Large intestine (tissue), 3 donors: ENCODE results near the gene CTTNBP2. TPM values are rescaled to one million over a fixed set of nuclear protein-coding genes. Genes with fewer than 3 reads are reported as not detected.

Experiments used
- DNase-seq, 2 donors: peaks; one replicate each; pipeline versions ENCODE4 v3.0.0 to v3.0.0-alpha.2; 2013
- H3K27ac ChIP-seq: one replicate; pipeline ENCODE4 v1.5.1; 2013; ENCODE audit warnings: low read length
- H3K27me3 ChIP-seq: 2 replicates; pipeline ENCODE4 v1.6.1; 2013; ENCODE audit warnings: low read length; ENCODE audit not compliant: control insufficient read depth, insufficient read depth
- H3K36me3 ChIP-seq: 2 replicates; pipeline ENCODE4 v1.6.1; 2013; ENCODE audit warnings: low read length; ENCODE audit not compliant: control insufficient read depth, insufficient read depth
- H3K4me1 ChIP-seq: one replicate; pipeline ENCODE4 v1.6.1; 2013; ENCODE audit warnings: low read length; ENCODE audit not compliant: control insufficient read depth, insufficient read depth
- H3K4me3 ChIP-seq: one replicate; pipeline ENCODE4 v1.5.1; 2013; ENCODE audit warnings: low read length
- H3K9me3 ChIP-seq: one replicate; pipeline ENCODE4 v1.6.1; 2013; ENCODE audit warnings: mild to moderate bottlenecking, low read depth, low read length, moderate library complexity; ENCODE audit not compliant: control insufficient read depth
- WGBS: methylation state at CpG from one replicate; pipeline ENCODE4 v1.1.5; 2013; ENCODE audit warnings: low lambda C conversion rate; ENCODE audit not compliant: insufficient coverage; 5-methylcytosine and 5-hydroxymethylcytosine counted together
- polyA plus RNA-seq: library from polyadenylated mRNA; unstranded; fragments of 120-200 nt; gene quantifications from one replicate; pipeline ENCODE4 v1.2.1, GENCODE V29; 2013

The CTTNBP2 gene
- polyA plus RNA-seq, 1 donor: 4.6 TPM

- WGBS: 89% methylated on average over 1 of the region's 4 CpGs
- H3K4me3 ChIP-seq: no peak overlapping the region
- no peak overlapping the region for H3K27ac ChIP-seq
These were observed 1.9 kb downstream of the CTTNBP2 start for GRCh38 chr7:117871401-117871777.

GRCh38 chr7:117870448-117871130 lies 2.7 kb downstream of the CTTNBP2 start:
- Histone ChIP-seq H3K27me3 (peaks cover 19% of the 10 kb centered on the region), H3K9me3 (no peaks in the 10 kb centered on the region), H3K4me1 (peaks cover 2% of the 10 kb centered on the region), H3K36me3 (no peaks in the 10 kb centered on the region), H3K27ac (no peak overlapping the region), H3K4me3 (no peak overlapping the region)
- DNase-seq: no peak
- 83% methylated on average over 4 of the region's 6 CpGs for WGBS

More at GRCh38 chr7:117871401-117871777, 1.9 kb downstream of the CTTNBP2 start:
- H3K4me1 ChIP-seq: peaks cover 2% of the 10 kb centered on the region
- H3K36me3 ChIP-seq: no peaks in the 10 kb centered on the region
- H3K27me3 ChIP-seq: peaks cover 19% of the 10 kb centered on the region
- no peak for DNase-seq
- no peaks in the 10 kb centered on the region for H3K9me3 ChIP-seq

GRCh38 chr7:117869374-117869773 lies 3.9 kb downstream of the CTTNBP2 start:
- H3K27ac ChIP-seq: no peak overlapping the region
- H3K9me3 ChIP-seq: no peaks in the 10 kb centered on the region
- H3K4me3 ChIP-seq: no peak overlapping the region
- peaks cover 17% of the 10 kb centered on the region for H3K27me3 ChIP-seq
- H3K4me1 ChIP-seq: peaks cover 2% of the 10 kb centered on the region
- no peaks in the 10 kb centered on the region for H3K36me3 ChIP-seq
- WGBS: 100% methylated on average over 1 of the region's 2 CpGs
- DNase-seq: no peak

- DNase-seq: no peak
- no peaks in the 10 kb centered on the region for H3K36me3 ChIP-seq
- 100% methylated on average over 1 of the region's 2 CpGs for WGBS
- H3K4me1 ChIP-seq: peaks cover 9% of the 10 kb centered on the region
- no peaks in the 10 kb centered on the region for H3K27me3 ChIP-seq
- no peak overlapping the region for H3K4me3 ChIP-seq
- H3K27ac ChIP-seq: no peak overlapping the region
- H3K9me3 ChIP-seq: no peaks in the 10 kb centered on the region
These were observed 9.6 kb downstream of the CTTNBP2 start for GRCh38 chr7:117863618-117864017.

GRCh38 chr7:117862378-117862777 lies 10.9 kb downstream of the CTTNBP2 start:
- Histone ChIP-seq H3K4me3 (no peak overlapping the region), H3K9me3 (no peaks in the 10 kb centered on the region), H3K4me1 (peaks cover 9% of the 10 kb centered on the region), H3K27ac (peak overlapping the region; percentile 50), H3K36me3 (no peaks in the 10 kb centered on the region), H3K27me3 (no peaks in the 10 kb centered on the region)
- DNase-seq: peak; percentile 54 to 77
- 33% methylated on average over 1 of the region's 3 CpGs for WGBS

- Histone ChIP-seq H3K36me3 (no peaks in the 10 kb centered on the region), H3K27ac (no peak overlapping the region), H3K4me1 (peaks cover 9% of the 10 kb centered on the region), H3K4me3 (no peak overlapping the region), H3K27me3 (no peaks in the 10 kb centered on the region), H3K9me3 (no peaks in the 10 kb centered on the region)
- WGBS: 90% methylated on average over 2 of the region's 4 CpGs
- no peak for DNase-seq
These were observed 13.9 kb downstream of the CTTNBP2 start for GRCh38 chr7:117859246-117859812.

GRCh38 chr7:117858712-117859111 lies 14.5 kb downstream of the CTTNBP2 start:
- WGBS: 100% methylated on average over 1 of the region's 3 CpGs
- H3K4me1 ChIP-seq: peaks cover 9% of the 10 kb centered on the region
- H3K27me3 ChIP-seq: no peaks in the 10 kb centered on the region
- no peak overlapping the region for H3K27ac ChIP-seq
- H3K9me3 ChIP-seq: no peaks in the 10 kb centered on the region
- H3K36me3 ChIP-seq: no peaks in the 10 kb centered on the region
- DNase-seq: no peak
- no peak overlapping the region for H3K4me3 ChIP-seq

GRCh38 chr7:117857718-117858117 lies 15.5 kb downstream of the CTTNBP2 start:
- 100% methylated on average over 2 of the region's 6 CpGs for WGBS
- Histone ChIP-seq H3K27me3 (no peaks in the 10 kb centered on the region), H3K4me1 (peaks cover 9% of the 10 kb centered on the region)

GRCh38 chr7:117856196-117856595 lies 17.0 kb downstream of the CTTNBP2 start:
- no peak overlapping the region for H3K4me3 ChIP-seq
- H3K36me3 ChIP-seq: no peaks in the 10 kb centered on the region
- no peak for DNase-seq
- no peaks in the 10 kb centered on the region for H3K9me3 ChIP-seq
- no peaks in the 10 kb centered on the region for H3K27me3 ChIP-seq
- H3K4me1 ChIP-seq: no peaks in the 10 kb centered on the region
- no peak overlapping the region for H3K27ac ChIP-seq

More at GRCh38 chr7:117857718-117858117, 15.5 kb downstream of the CTTNBP2 start:
- no peak overlapping the region for H3K4me3 ChIP-seq
- H3K9me3 ChIP-seq: no peaks in the 10 kb centered on the region
- H3K36me3 ChIP-seq: no peaks in the 10 kb centered on the region
- DNase-seq: no peak
- H3K27ac ChIP-seq: no peak overlapping the region

- Histone ChIP-seq H3K27me3 (no peaks in the 10 kb centered on the region), H3K4me1 (no peaks in the 10 kb centered on the region), H3K36me3 (no peaks in the 10 kb centered on the region), H3K27ac (no peak overlapping the region), H3K4me3 (no peak overlapping the region), H3K9me3 (no peaks in the 10 kb centered on the region)
- WGBS: no CpG with 5 or more reads among the region's 1 CpG
- no peak for DNase-seq
These were observed 19.1 kb downstream of the CTTNBP2 start for GRCh38 chr7:117854186-117854585.

- Histone ChIP-seq H3K27me3 (no peaks in the 10 kb centered on the region), H3K27ac (no peak overlapping the region), H3K36me3 (no peaks in the 10 kb centered on the region), H3K4me3 (no peak overlapping the region), H3K4me1 (no peaks in the 10 kb centered on the region), H3K9me3 (no peaks in the 10 kb centered on the region)
- WGBS: 100% methylated on average over 2 of the region's 7 CpGs
- DNase-seq: no peak
These were observed 24.3 kb downstream of the CTTNBP2 start for GRCh38 chr7:117848941-117849340.
